Fibroblast of mammary gland (primary cell): ENCODE results near the gene HHAT.

Source experiments
- DNase-seq: peaks from one replicate; pipeline ENCODE4 v3.0.0-alpha.2; 2010; ENCODE audit warnings: low read depth
- H3K4me3 ChIP-seq: 2 replicates; pipeline ENCODE4 v1.5.1; 2011; ENCODE audit warnings: low read depth, mild to moderate bottlenecking, low read length, moderate library complexity; ENCODE audit not compliant: control insufficient read depth
- TF ChIP-seq, protein P1 (sequence below): conservative IDR thresholded peaks from 2 replicates; pipeline ENCODE4 v1.5.1; 2011; ENCODE audit warnings: low read depth, low read length, inconsistent platforms; ENCODE audit not compliant: control insufficient read depth, insufficient read depth

Gene HHAT

GRCh38 chr1:210475806-210476205, 147.1 kb downstream of the HHAT start:
- H3K4me3 ChIP-seq, result no peak overlapping the region
- TF ChIP-seq, protein P1, sequence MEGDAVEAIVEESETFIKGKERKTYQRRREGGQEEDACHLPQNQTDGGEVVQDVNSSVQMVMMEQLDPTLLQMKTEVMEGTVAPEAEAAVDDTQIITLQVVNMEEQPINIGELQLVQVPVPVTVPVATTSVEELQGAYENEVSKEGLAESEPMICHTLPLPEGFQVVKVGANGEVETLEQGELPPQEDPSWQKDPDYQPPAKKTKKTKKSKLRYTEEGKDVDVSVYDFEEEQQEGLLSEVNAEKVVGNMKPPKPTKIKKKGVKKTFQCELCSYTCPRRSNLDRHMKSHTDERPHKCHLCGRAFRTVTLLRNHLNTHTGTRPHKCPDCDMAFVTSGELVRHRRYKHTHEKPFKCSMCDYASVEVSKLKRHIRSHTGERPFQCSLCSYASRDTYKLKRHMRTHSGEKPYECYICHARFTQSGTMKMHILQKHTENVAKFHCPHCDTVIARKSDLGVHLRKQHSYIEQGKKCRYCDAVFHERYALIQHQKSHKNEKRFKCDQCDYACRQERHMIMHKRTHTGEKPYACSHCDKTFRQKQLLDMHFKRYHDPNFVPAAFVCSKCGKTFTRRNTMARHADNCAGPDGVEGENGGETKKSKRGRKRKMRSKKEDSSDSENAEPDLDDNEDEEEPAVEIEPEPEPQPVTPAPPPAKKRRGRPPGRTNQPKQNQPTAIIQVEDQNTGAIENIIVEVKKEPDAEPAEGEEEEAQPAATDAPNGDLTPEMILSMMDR, result no peak
- DNase-seq, result no peak

DNA sequence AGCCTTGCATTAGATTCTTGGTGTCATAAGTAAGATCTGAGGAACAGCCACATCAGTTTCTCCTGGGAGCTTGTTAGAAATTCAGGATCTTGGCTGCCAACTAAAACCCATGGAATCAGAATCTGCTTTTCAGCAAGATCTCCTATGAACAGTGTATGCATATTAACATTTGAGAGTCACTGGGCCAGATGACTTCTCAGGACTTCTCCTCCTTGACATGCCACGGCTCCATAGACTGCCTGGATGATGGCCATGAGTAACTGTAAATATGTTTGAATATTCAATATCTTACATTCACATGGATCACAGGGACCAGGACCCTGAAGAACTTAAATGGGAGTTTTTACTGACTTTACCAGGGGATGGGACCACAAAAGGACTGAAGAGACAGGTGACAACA, 148.0 kb downstream of the HHAT start:
- TF ChIP-seq, protein P1, result no peak

DNA sequence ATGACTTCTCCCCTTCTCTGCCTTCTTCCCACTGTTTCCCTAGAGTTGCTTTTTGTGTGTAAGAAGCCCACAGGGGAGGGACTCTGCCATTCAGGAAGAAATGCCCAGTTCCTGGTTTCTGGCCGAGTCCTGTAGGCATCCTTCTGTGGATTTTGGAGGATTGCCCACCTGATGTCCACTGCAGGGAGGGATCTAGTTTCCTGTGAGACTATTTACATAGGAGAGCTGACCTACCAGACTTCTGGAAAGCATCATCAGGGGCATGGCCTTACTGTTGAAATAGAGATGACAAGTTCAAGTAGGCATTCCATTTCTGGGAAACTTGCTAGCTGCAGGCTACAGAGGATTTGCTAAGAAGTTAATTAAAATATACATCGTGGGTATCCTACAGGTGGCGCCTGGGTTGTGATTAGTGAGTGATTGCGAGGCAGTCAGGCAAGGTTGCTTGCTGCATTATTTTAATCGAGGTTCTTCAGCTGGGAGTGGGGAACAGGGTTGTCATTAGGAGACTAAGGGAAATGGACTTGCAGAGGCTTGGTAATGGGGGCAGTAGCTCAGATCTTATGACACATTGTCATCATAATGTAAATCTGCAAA, 148.7 kb downstream of the HHAT start:
- peak; percentile 4 for DNase-seq
- TF ChIP-seq, protein P1, result no peak
- no peak overlapping the region for H3K4me3 ChIP-seq

More for the DNA sequence above, 148.0 kb downstream of the HHAT start:
- no peak overlapping the region for H3K4me3 ChIP-seq
- no peak for DNase-seq

- H3K4me3 ChIP-seq, result no peak overlapping the region
- TF ChIP-seq, protein P1, result no peak
- no peak for DNase-seq
Measured at GRCh38 chr1:210478820-210479219, 150.1 kb downstream of the HHAT start.

DNA sequence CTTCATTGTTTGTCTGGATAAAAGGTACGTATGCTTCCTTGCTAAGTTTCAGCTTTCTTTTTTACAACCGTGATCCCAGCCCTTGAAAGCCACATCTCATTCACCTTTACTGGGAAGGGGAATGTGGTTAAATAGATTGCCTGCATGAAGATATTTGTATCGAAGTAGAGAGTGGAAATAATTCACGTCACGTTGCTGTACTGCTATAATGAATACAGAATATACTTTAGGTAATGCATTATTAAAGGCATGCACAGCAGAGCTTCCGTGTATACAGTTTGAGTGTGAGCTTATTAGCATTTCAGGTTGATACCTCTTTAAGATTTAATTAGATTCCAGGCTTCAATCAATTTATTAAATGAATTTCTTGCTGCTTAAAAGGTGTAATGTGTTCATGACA, 153.8 kb downstream of the HHAT start:
- no peak for DNase-seq
- H3K4me3 ChIP-seq, result no peak overlapping the region
- TF ChIP-seq, protein P1, result no peak

GRCh38 chr1:210482945-210483617, 154.4 kb downstream of the HHAT start:
- no peak overlapping the region for H3K4me3 ChIP-seq
- no peak for DNase-seq
- TF ChIP-seq, protein P1, result no peak
